Muscle layer of colon (tissue), 2 donors: ENCODE data around the gene APOH.
A peak's percentile ranks its signal among the peaks of the same experiment; 100 is the strongest.

Experiments
- H3K27ac ChIP-seq: one replicate; pipeline ENCODE4 v1.7.0; 2013; ENCODE audit warnings: low read depth, mild to moderate bottlenecking, low read length, moderate library complexity
- H3K27me3 ChIP-seq, 2 donors: one replicate each; pipeline ENCODE4 v1.7.0; 2013; ENCODE audit warnings: low read length in 2 of 2, mild to moderate bottlenecking in 2 of 2; ENCODE audit not compliant: insufficient read depth in 2 of 2, control insufficient read depth in 1 of 2
- H3K36me3 ChIP-seq: one replicate; pipeline ENCODE4 v1.7.0; 2013; ENCODE audit warnings: mild to moderate bottlenecking, low read length; ENCODE audit not compliant: insufficient read depth
- H3K4me1 ChIP-seq: one replicate; pipeline ENCODE4 v1.7.0; 2013; ENCODE audit warnings: mild to moderate bottlenecking, low read length; ENCODE audit not compliant: insufficient read depth
- H3K4me3 ChIP-seq, 2 donors: one replicate each; pipeline ENCODE4 v1.7.0; 2013; ENCODE audit warnings: low read length in 2 of 2, low read depth in 1 of 2, mild to moderate bottlenecking in 1 of 2, moderate library complexity in 1 of 2
- H3K9ac ChIP-seq: one replicate; pipeline ENCODE4 v1.7.0; 2013; ENCODE audit warnings: low read length
- H3K9me3 ChIP-seq: one replicate; pipeline ENCODE4 v1.7.0; 2013; ENCODE audit warnings: mild to moderate bottlenecking, low read length
- donor health status: abdominal sarcoma.
- donor health status: Adenocarcinoma of cecum.

Gene APOH

DNA sequence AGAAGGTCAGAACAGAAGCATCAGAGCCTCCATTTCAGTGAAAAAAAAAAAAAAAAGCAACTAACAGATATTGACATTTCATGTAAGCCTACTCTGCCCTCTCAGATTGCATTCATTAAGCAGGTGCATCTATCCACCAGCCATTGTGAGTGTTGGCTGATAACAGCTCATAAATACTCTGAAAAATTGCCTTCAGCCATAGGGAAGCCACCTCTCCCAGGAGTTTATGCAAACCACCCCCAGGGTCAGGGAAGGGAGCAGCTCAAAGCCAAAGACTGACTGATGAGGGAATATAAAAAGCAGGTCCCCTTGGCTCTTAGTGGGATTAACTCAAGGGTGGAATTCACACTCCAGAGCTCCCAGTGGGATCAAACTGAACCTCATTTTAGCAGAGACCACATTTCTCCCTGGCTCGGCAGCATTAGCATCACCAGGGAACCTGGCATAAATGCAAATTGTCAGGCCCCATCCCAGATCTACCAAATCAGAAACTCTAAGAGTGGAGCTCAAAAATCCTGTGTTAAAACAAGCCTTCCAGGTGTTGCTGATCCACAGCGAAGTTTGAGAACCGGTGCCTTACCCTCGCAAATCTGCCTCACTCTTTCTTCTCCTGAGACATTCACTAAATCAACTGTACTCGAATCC lies 14.2 kb downstream of the APOH start:
- Histone ChIP-seq H3K9me3 (no peaks in the 10 kb centered on the region), H3K36me3 (no peaks in the 10 kb centered on the region), H3K9ac (no peak overlapping the region), H3K27ac (no peak overlapping the region), H3K27me3 (no peaks in the 10 kb centered on the region), H3K4me3 (no peak overlapping the region), H3K4me1 (no peaks in the 10 kb centered on the region)

DNA sequence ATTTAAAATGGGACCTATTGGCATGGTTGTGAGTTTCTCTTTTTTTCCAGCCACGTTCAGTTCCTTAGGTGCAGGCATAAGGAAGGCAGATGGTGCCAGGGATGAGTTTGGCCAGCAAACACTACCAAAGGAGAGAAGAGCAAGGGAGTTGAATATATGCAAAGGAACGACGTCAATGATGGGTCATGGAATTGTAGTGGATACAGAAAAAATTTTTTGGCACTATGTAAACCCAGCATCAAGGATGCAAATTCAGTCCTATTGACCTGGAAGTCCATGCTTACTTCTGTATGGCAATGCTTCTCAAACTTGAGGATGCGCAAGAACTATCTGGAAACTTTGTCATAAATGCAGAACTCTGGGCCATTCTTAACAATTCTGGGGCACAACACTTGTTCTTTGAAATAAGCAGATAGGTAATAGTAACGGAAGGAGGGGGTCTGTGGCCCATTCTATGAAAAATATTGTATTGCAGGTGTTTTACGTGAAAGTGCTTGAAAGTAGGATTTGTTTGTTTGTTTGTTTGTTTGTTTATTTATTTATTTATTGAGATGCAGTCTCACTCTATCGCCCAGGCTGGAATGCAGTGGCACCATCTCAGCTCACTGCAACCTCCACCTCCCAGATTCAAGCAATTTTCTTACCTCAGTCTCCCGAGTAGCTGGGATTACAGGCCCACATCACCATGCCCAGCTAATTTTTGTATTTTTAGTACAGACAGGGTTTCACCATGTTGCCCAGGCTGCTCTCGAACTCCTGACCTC lies 18.0 kb downstream of the APOH start:
- no peak overlapping the region for H3K9ac ChIP-seq
- no peak overlapping the region for H3K27ac ChIP-seq
- no peaks in the 10 kb centered on the region for H3K27me3 ChIP-seq
- no peaks in the 10 kb centered on the region for H3K4me1 ChIP-seq
- H3K36me3 ChIP-seq, result no peaks in the 10 kb centered on the region
- no peaks in the 10 kb centered on the region for H3K9me3 ChIP-seq
- no peak overlapping the region for H3K4me3 ChIP-seq

DNA sequence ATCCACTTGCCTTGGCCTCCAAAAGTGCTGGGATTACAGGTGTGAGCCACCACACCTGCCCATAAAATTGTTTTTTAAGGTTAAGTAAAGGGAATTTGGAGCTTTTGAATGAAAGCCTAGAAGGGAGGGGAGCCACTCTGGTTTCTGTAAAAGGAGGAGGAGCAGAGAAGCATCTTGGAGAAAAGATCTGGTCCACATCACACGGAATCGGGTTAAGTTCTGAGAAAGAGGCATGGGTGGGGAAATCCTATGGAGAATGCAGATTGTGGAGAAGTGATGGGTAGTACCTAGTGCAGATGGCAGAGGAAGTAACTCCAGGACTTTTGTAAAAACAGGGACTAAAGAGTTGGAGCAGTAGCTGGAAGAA lies 19.0 kb downstream of the APOH start:
- Histone ChIP-seq H3K4me1 (no peaks in the 10 kb centered on the region), H3K27me3 (no peaks in the 10 kb centered on the region), H3K9ac (no peak overlapping the region), H3K27ac (no peak overlapping the region), H3K9me3 (no peaks in the 10 kb centered on the region), H3K4me3 (no peak overlapping the region), H3K36me3 (no peaks in the 10 kb centered on the region)

DNA sequence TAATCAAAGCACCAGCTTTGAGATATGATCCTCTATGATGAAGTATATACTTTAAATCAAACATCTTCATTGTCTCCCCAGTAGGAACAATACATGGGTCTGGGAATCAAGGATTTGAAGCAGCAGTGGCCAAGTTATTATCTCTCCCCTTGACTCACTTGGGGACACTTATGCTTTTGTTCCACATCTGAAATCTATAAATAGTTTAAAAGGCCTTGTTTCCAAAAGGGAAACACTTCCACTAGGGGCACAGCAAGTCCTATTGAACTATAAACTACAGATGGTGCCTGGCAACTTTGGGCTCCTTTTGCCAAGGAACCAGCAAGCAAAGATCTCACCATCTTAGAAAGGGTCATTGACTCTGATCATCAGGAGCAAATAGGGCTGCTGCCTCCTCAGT lies 21.3 kb downstream of the APOH start:
- Histone ChIP-seq H3K4me3 (no peak overlapping the region), H3K27ac (no peak overlapping the region), H3K27me3 (no peaks in the 10 kb centered on the region), H3K9me3 (no peaks in the 10 kb centered on the region), H3K4me1 (no peaks in the 10 kb centered on the region), H3K9ac (no peak overlapping the region), H3K36me3 (no peaks in the 10 kb centered on the region)

DNA sequence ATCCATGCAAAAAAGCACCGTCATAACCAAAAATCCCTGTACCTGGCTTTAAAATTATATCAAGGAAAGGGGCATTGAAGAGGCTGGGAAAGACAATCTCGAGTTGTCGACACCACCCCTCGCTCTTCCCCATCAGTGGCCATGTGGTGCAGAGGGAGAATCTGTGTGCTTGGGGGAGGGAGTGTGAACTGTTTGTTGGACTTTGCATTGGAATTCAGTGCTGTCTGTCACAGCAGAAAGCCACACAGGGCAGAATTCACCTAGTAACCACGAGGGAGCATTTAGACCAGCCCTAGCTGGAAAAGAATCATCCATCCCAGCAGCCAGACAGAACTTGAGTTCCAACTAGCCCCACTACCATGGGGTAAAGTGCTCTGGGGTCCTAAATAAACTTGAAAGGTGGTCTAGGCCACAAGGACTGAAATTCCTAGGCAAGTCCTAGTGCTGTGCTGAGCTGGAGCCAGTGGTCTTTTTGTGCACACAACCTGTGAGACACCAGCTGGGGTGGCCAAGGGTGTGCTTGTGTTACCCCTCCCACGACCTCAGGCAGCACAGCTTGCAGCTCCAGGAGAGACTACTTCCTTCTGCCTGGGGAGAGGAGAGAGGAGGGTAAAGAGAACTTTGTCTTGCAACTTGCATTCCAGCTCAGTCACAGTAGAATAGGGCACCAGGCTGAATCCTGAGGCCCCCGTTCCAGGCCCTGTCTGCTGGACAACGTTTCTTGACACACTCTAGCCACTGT lies 25.8 kb downstream of the APOH start:
- Histone ChIP-seq H3K27ac (no peak overlapping the region), H3K4me1 (no peaks in the 10 kb centered on the region), H3K27me3 (no peaks in the 10 kb centered on the region), H3K4me3 (no peak overlapping the region), H3K9ac (no peak overlapping the region), H3K36me3 (no peaks in the 10 kb centered on the region), H3K9me3 (no peaks in the 10 kb centered on the region)

DNA sequence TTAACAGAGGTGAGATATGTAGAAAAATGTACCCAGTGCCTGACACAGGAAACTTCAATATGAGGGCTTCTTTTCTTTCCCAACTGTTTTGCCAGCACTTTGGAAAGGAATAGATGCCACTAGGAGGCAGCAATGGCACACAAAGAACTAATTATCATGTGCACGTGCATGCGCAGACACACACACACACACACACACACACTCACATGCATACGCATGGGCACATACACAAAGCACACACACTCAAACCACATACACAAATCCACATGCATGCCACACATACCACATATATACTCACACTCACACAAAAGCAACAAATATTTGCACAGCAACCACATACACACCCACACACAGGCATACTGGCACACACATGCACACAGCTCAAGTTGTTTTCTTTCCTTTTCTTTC lies 28.5 kb downstream of the APOH start:
- Histone ChIP-seq H3K9ac (no peak overlapping the region), H3K36me3 (no peaks in the 10 kb centered on the region), H3K27ac (no peak overlapping the region), H3K27me3 (no peaks in the 10 kb centered on the region), H3K4me3 (no peak overlapping the region), H3K4me1 (no peaks in the 10 kb centered on the region), H3K9me3 (no peaks in the 10 kb centered on the region)

DNA sequence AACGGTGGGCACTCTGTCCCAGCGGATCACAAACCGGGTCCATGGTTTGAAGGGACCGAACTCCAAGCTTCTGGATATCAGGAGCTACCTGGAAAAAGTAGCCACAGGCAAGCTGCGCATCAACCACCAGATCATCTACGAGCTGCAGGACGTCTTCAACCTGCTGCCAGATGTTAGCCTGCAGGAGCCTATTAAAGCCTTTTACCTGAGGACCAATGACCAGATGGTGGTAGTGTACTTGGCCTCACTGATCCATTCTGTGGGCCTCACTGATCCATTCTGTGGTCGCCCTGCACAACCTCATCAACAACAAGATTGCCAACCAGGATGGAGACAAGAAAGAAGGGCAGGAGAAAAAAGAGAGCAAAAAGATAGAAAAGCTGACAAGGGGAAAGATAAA lies 31.0 kb downstream of the APOH start:
- no peak overlapping the region for H3K4me3 ChIP-seq
- H3K27me3 ChIP-seq, result no peaks in the 10 kb centered on the region
- no peak overlapping the region for H3K9ac ChIP-seq
- H3K36me3 ChIP-seq, result no peaks in the 10 kb centered on the region
- H3K4me1 ChIP-seq, result no peaks in the 10 kb centered on the region
- H3K9me3 ChIP-seq, result no peaks in the 10 kb centered on the region
- no peak overlapping the region for H3K27ac ChIP-seq

DNA sequence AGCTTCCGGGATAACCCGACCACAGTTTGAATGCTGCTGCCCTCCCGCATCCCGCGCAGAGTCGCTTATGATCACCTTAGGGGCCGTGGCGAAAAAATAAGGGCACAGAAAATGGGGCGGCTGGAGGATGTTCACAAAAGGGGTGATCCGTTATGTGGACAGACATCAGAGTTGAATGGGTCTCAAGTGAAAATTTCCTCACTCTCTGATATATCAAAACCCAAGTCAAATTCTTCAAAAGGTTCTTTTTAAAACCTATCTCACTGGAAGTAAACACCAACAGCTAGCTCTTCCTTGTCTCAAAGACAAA lies 36.9 kb downstream of the APOH start:
- peaks cover 11% of the 10 kb centered on the region for H3K4me1 ChIP-seq
- H3K9me3 ChIP-seq, result no peaks in the 10 kb centered on the region
- no peaks in the 10 kb centered on the region for H3K36me3 ChIP-seq
- peak overlapping the region; percentile 63 to 85 for H3K4me3 ChIP-seq
- no peaks in the 10 kb centered on the region for H3K27me3 ChIP-seq
- H3K27ac ChIP-seq, result peak overlapping the region; percentile 85
- no peak overlapping the region for H3K9ac ChIP-seq

DNA sequence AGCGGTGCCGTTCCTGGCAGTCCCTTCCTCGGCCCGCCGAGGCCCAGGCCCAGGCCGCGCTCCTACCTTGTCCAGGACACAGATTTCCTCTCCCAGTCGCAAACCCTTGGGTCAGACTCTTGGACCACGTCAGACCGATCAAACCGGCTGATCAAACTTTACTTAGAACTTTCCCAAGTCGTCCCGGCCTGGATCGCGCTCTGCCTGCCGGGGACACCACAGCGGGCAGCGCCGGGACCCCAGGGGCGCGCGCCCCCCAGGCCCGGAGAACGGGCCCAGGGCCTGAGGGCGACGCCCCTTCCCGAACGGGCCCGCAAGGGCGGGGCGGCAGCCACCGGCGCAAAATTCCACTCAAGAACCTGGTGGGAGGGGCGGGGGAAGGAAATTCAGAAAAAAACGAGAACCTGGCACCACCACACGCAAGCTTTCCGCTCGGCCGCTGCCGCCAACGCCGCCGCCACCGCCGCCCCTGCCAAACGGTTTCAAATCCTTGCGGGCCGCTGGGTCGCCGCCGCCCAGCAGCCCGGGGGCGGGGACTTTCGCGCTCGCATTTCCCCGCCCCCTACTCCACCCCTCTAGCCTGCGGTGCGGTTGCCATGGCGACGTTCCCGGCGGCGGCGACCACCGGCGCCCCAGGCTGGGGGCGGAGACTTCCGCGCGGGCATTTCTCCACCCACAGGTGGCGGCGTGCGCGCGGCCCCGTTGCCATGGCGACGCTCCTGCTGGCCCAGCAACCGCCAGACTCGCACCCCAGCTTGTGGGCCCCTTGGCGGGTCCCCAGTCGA lies 37.4 kb downstream of the APOH start, which contains the start of gene CEP112:
CEP112 (minus strand) TSS at position 541 of the 785 bp plus-strand sequence.
- Histone ChIP-seq H3K27me3 (no peaks in the 10 kb centered on the region), H3K36me3 (no peaks in the 10 kb centered on the region), H3K9me3 (no peaks in the 10 kb centered on the region), H3K9ac (peak within 1 kb of the TSS; percentile 58), H3K4me3 (peak within 1 kb of the TSS; percentile 63 to 85), H3K4me1 (peaks cover 11% of the 10 kb centered on the region), H3K27ac (peak within 1 kb of the TSS; percentile 85)

DNA sequence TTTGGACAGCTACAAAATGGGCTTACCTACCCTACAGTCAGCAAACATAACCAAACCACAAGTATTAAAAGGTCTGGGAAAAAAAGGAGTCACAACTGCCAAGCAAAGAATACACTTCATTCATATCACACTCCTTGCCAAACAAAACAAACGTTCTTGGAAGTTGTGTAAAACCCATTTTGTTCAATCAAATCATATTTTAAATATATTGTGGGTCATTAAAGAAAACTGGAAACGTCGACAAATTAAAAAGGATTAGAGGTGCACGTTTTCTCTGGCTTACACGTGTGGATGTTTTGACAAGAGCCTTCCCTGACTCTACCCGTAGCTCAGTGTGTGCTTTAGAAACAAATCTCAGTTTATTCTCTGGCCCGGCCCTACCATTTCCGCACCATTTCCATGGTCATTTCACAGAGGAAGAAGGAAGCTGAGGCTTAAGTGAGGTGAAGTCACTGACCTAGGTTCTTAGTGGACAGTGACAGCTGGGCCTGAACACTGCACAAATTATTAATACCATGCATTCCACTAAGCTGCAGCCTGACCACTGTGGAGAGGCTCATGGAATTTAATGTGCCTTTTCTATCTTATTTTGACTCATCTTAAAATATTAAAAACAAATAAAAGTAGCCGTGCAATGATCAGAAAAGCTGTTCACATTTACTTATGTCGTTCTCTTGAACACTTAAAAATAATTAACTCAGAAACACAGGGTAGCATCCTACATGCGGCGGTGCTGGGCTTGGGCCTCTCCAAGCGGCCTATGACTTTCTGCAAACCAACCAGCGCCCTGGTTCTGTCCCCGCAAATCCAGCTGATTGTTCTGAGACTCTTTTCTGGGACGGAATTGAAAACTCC lies 38.2 kb downstream of the APOH start:
- Histone ChIP-seq H3K9ac (peak overlapping the region; percentile 58), H3K27me3 (no peaks in the 10 kb centered on the region), H3K36me3 (no peaks in the 10 kb centered on the region), H3K4me3 (peak overlapping the region; percentile 63 to 85), H3K9me3 (no peaks in the 10 kb centered on the region), H3K27ac (peak overlapping the region; percentile 85), H3K4me1 (peaks cover 11% of the 10 kb centered on the region)
